ENCODE data around the gene E2F4.

Gene E2F4

GRCh38 chr16:67199808-67200198 lies 7.8 kb downstream of the E2F4 start:
- no peak overlapping the region for H2BK15ac ChIP-seq (replicated peaks; ENCODE audit: low read depth)
- H3K4me2 ChIP-seq (ENCODE audit: low read length): peak overlapping the region; percentile 53
- H3K27ac ChIP-seq (ENCODE audit: low read depth, low read length): no peak overlapping the region
- H3K4ac ChIP-seq (ENCODE audit: low read depth, low read length): no peak overlapping the region
- no peak overlapping the region for H3K18ac ChIP-seq (ENCODE audit: low read length)
- no peak overlapping the region for H3K23ac ChIP-seq (ENCODE audit: low read length)
- no peaks in the 10 kb centered on the region for H3K27me3 ChIP-seq (ENCODE audit: insufficient read depth, low read length, poor library complexity)
- peak overlapping the region; percentile 81 for H3K56ac ChIP-seq (ENCODE audit: low read length)
- H3K79me2 ChIP-seq (ENCODE audit: control insufficient read depth, insufficient read depth, low read length): no peaks in the 10 kb centered on the region
- no peak overlapping the region for H4K5ac ChIP-seq (ENCODE audit: low read length)
- H3K4me1 ChIP-seq (ENCODE audit: control insufficient read depth, low read depth, low read length): no peaks in the 10 kb centered on the region
- H2BK5ac ChIP-seq (ENCODE audit: low read length): no peak overlapping the region
- H3K79me1 ChIP-seq (ENCODE audit: low read length): peaks cover under 1% of the 10 kb centered on the region
- no CpG with 5 or more reads among the region's 22 CpGs for WGBS (ENCODE audit: extremely low coverage, insufficient coverage, low lambda C conversion rate)
- H2BK120ac ChIP-seq (ENCODE audit: low read depth, low read length): no peak overlapping the region
- H3K36me3 ChIP-seq (ENCODE audit: control insufficient read depth, insufficient read depth, low read length): peaks cover 23% of the 10 kb centered on the region
- H2AK5ac ChIP-seq (ENCODE audit: low read length): no peak overlapping the region
- peak overlapping the region; percentile 42 for H3K4me3 ChIP-seq (ENCODE audit: low read length)
- H3K9ac ChIP-seq (ENCODE audit: low read length): peak overlapping the region; percentile 62
- H4K8ac ChIP-seq (ENCODE audit: low read depth, low read length): no peak overlapping the region
- peak; percentile 61 for DNase-seq

GRCh38 chr16:67200491-67200890 lies 8.5 kb downstream of the E2F4 start:
- peak overlapping the region; percentile 30 for H3K56ac ChIP-seq (ENCODE audit: low read length)
- H3K4ac ChIP-seq (ENCODE audit: low read depth, low read length): no peak overlapping the region
- no peak overlapping the region for H3K4me2 ChIP-seq (ENCODE audit: low read length)
- no peak overlapping the region for H3K9ac ChIP-seq (ENCODE audit: low read length)
- H2BK120ac ChIP-seq (ENCODE audit: low read depth, low read length): no peak overlapping the region
- H2BK5ac ChIP-seq (ENCODE audit: low read length): no peak overlapping the region
- peaks cover 19% of the 10 kb centered on the region for H3K36me3 ChIP-seq (ENCODE audit: control insufficient read depth, insufficient read depth, low read length)
- no peak for DNase-seq
- no peak overlapping the region for H3K18ac ChIP-seq (ENCODE audit: low read length)
- no peak overlapping the region for H2AK5ac ChIP-seq (ENCODE audit: low read length)
- WGBS (ENCODE audit: extremely low coverage, insufficient coverage, low lambda C conversion rate): no CpG with 5 or more reads among the region's 8 CpGs
- H4K8ac ChIP-seq (ENCODE audit: low read depth, low read length): no peak overlapping the region
- no peaks in the 10 kb centered on the region for H3K79me1 ChIP-seq (ENCODE audit: low read length)
- H3K4me1 ChIP-seq (ENCODE audit: control insufficient read depth, low read depth, low read length): no peaks in the 10 kb centered on the region
- H3K4me3 ChIP-seq (ENCODE audit: low read length): no peak overlapping the region
- H4K5ac ChIP-seq (ENCODE audit: low read length): no peak overlapping the region
- H3K23ac ChIP-seq (ENCODE audit: low read length): no peak overlapping the region
- H3K79me2 ChIP-seq (ENCODE audit: control insufficient read depth, insufficient read depth, low read length): no peaks in the 10 kb centered on the region
- H3K27ac ChIP-seq (ENCODE audit: low read depth, low read length): no peak overlapping the region
- H3K27me3 ChIP-seq (ENCODE audit: insufficient read depth, low read length, poor library complexity): no peaks in the 10 kb centered on the region
- no peak overlapping the region for H2BK15ac ChIP-seq (replicated peaks; ENCODE audit: low read depth)

GRCh38 chr16:67201411-67202345 lies 9.7 kb downstream of the E2F4 start:
- H2BK15ac ChIP-seq (replicated peaks; ENCODE audit: low read depth): no peak overlapping the region
- no peak overlapping the region for H3K4ac ChIP-seq (ENCODE audit: low read depth, low read length)
- no peak overlapping the region for H3K56ac ChIP-seq (ENCODE audit: low read length)
- no peak overlapping the region for H3K4me3 ChIP-seq (ENCODE audit: low read length)
- no peaks in the 10 kb centered on the region for H3K79me1 ChIP-seq (ENCODE audit: low read length)
- H3K9ac ChIP-seq (ENCODE audit: low read length): no peak overlapping the region
- no peaks in the 10 kb centered on the region for H3K79me2 ChIP-seq (ENCODE audit: control insufficient read depth, insufficient read depth, low read length)
- H4K8ac ChIP-seq (ENCODE audit: low read depth, low read length): no peak overlapping the region
- no peak overlapping the region for H2AK5ac ChIP-seq (ENCODE audit: low read length)
- no peak for DNase-seq
- no peak overlapping the region for H3K18ac ChIP-seq (ENCODE audit: low read length)
- H3K4me1 ChIP-seq (ENCODE audit: control insufficient read depth, low read depth, low read length): no peaks in the 10 kb centered on the region
- H4K5ac ChIP-seq (ENCODE audit: low read length): no peak overlapping the region
- H2BK5ac ChIP-seq (ENCODE audit: low read length): no peak overlapping the region
- H3K4me2 ChIP-seq (ENCODE audit: low read length): no peak overlapping the region
- no peaks in the 10 kb centered on the region for H3K27me3 ChIP-seq (ENCODE audit: insufficient read depth, low read length, poor library complexity)
- no peak overlapping the region for H2BK120ac ChIP-seq (ENCODE audit: low read depth, low read length)
- H3K36me3 ChIP-seq (ENCODE audit: control insufficient read depth, insufficient read depth, low read length): peaks cover 9% of the 10 kb centered on the region
- no CpG with 5 or more reads among the region's 40 CpGs for WGBS (ENCODE audit: extremely low coverage, insufficient coverage, low lambda C conversion rate)
- H3K23ac ChIP-seq (ENCODE audit: low read length): no peak overlapping the region
- no peak overlapping the region for H3K27ac ChIP-seq (ENCODE audit: low read depth, low read length)

- no peaks in the 10 kb centered on the region for H3K79me1 ChIP-seq (ENCODE audit: low read length)
- H3K4ac ChIP-seq (ENCODE audit: low read depth, low read length): no peak overlapping the region
- H2BK5ac ChIP-seq (ENCODE audit: low read length): no peak overlapping the region
- no peak for DNase-seq
- H3K23ac ChIP-seq (ENCODE audit: low read length): no peak overlapping the region
- no peaks in the 10 kb centered on the region for H3K79me2 ChIP-seq (ENCODE audit: control insufficient read depth, insufficient read depth, low read length)
- no peak overlapping the region for H4K8ac ChIP-seq (ENCODE audit: low read depth, low read length)
- no peak overlapping the region for H2AK5ac ChIP-seq (ENCODE audit: low read length)
- peaks cover 3% of the 10 kb centered on the region for H3K36me3 ChIP-seq (ENCODE audit: control insufficient read depth, insufficient read depth, low read length)
- H3K4me3 ChIP-seq (ENCODE audit: low read length): no peak overlapping the region
- H3K4me1 ChIP-seq (ENCODE audit: control insufficient read depth, low read depth, low read length): no peaks in the 10 kb centered on the region
- H4K5ac ChIP-seq (ENCODE audit: low read length): no peak overlapping the region
- WGBS (ENCODE audit: extremely low coverage, insufficient coverage, low lambda C conversion rate): no CpG with 5 or more reads among the region's 12 CpGs
- no peak overlapping the region for H2BK15ac ChIP-seq (replicated peaks; ENCODE audit: low read depth)
- no peak overlapping the region for H3K27ac ChIP-seq (ENCODE audit: low read depth, low read length)
- H3K4me2 ChIP-seq (ENCODE audit: low read length): no peak overlapping the region
- no peak overlapping the region for H3K18ac ChIP-seq (ENCODE audit: low read length)
- no peak overlapping the region for H2BK120ac ChIP-seq (ENCODE audit: low read depth, low read length)
- no peak overlapping the region for H3K9ac ChIP-seq (ENCODE audit: low read length)
- H3K56ac ChIP-seq (ENCODE audit: low read length): no peak overlapping the region
- H3K27me3 ChIP-seq (ENCODE audit: insufficient read depth, low read length, poor library complexity): no peaks in the 10 kb centered on the region
These were observed 10.5 kb downstream of the E2F4 start for GRCh38 chr16:67202426-67202825.

GRCh38 chr16:67202956-67203493 lies 11.1 kb downstream of the E2F4 start:
- Histone ChIP-seq H2AK5ac (ENCODE audit: low read length) (no peak overlapping the region), H3K27me3 (ENCODE audit: insufficient read depth, low read length, poor library complexity) (no peaks in the 10 kb centered on the region), H3K9ac (ENCODE audit: low read length) (no peak overlapping the region), H2BK120ac (ENCODE audit: low read depth, low read length) (no peak overlapping the region), H3K27ac (ENCODE audit: low read depth, low read length) (no peak overlapping the region), H3K56ac (ENCODE audit: low read length) (no peak overlapping the region), H3K79me2 (ENCODE audit: control insufficient read depth, insufficient read depth, low read length) (no peaks in the 10 kb centered on the region), H3K4ac (ENCODE audit: low read depth, low read length) (no peak overlapping the region), H4K8ac (ENCODE audit: low read depth, low read length) (no peak overlapping the region), H3K4me1 (ENCODE audit: control insufficient read depth, low read depth, low read length) (no peaks in the 10 kb centered on the region), H3K4me3 (ENCODE audit: low read length) (no peak overlapping the region), H3K23ac (ENCODE audit: low read length) (no peak overlapping the region), H3K4me2 (ENCODE audit: low read length) (no peak overlapping the region), H3K18ac (ENCODE audit: low read length) (no peak overlapping the region), H2BK5ac (ENCODE audit: low read length) (no peak overlapping the region), H3K79me1 (ENCODE audit: low read length) (no peaks in the 10 kb centered on the region), H2BK15ac (replicated peaks; ENCODE audit: low read depth) (no peak overlapping the region), H3K36me3 (ENCODE audit: control insufficient read depth, insufficient read depth, low read length) (peaks cover 1% of the 10 kb centered on the region), H4K5ac (ENCODE audit: low read length) (no peak overlapping the region)
- WGBS (ENCODE audit: extremely low coverage, insufficient coverage, low lambda C conversion rate): no CpG with 5 or more reads among the region's 23 CpGs
- no peak for DNase-seq

Data from mesendoderm (in vitro differentiated cells).